Spleen (tissue), 11 donors: Measurements from ENCODE around the gene NOS1AP. TPM values are rescaled to one million over a fixed set of nuclear protein-coding genes. Genes with fewer than 3 reads are reported as not detected.

ENCODE experiments used
- DNase-seq: peaks from one replicate; pipeline ENCODE4 v3.0.0-alpha.2; 2020
- H3K27ac ChIP-seq, 8 donors: fragments of 200-600 bp; sonication (generic) in 7 of 8; 1 replicate in 4 of 8; 2 replicates in 4 of 8; pipeline versions ENCODE4 v1.5.0 to v1.8.0; 2016 to 2021; ENCODE audit warnings: inconsistent platforms in 4 of 8, mild to moderate bottlenecking in 4 of 8, moderate library complexity in 1 of 8
- H3K27me3 ChIP-seq, 7 donors: fragments of 200-600 bp; sonication (generic) in 6 of 7; replicated peaks in 1 of 7; 1 replicate in 4 of 7; 2 replicates in 3 of 7; pipeline versions ENCODE4 v1.5.0 to v1.8.0; 2016 to 2021; ENCODE audit warnings: inconsistent platforms in 3 of 7, mild to moderate bottlenecking in 1 of 7
- H3K36me3 ChIP-seq, 6 donors: fragments of 200-600 bp; sonication (generic) in 5 of 6; 1 replicate in 4 of 6; 2 replicates in 2 of 6; pipeline versions ENCODE4 v1.5.0 to v1.8.0; 2016 to 2021; ENCODE audit warnings: inconsistent platforms in 2 of 6
- H3K4me1 ChIP-seq, 6 donors: fragments of 200-600 bp; sonication (generic) in 5 of 6; 1 replicate in 3 of 6; 2 replicates in 3 of 6; pipeline versions ENCODE4 v1.5.0 to v1.8.0; 2016 to 2021; ENCODE audit warnings: inconsistent platforms in 3 of 6
- H3K4me3 ChIP-seq, 8 donors: fragments of 200-600 bp; sonication (generic) in 7 of 8; 1 replicate in 4 of 8; 2 replicates in 4 of 8; pipeline versions ENCODE4 v1.5.0 to v1.8.0; 2016 to 2021; ENCODE audit warnings: inconsistent platforms in 4 of 8, mild to moderate bottlenecking in 4 of 8, moderate library complexity in 2 of 8
- H3K9me3 ChIP-seq, 8 donors: fragments of 200-600 bp; sonication (generic) in 7 of 8; 1 replicate in 4 of 8; 2 replicates in 4 of 8; pipeline versions ENCODE4 v1.5.0 to v1.8.0; 2016 to 2021; ENCODE audit warnings: inconsistent platforms in 4 of 8
- CTCF ChIP-seq, 11 experiments: fragments of 200-600 bp in 7 of 11; fragments of 450-650 bp in 4 of 11; sonication (generic) in 4 of 11; IDR thresholded peaks in 8 of 11; conservative IDR thresholded peaks in 3 of 11; 1 replicate in 7 of 11; 2 replicates in 4 of 11; pipeline versions ENCODE4 v1.4.0 to v1.8.0; 2016 to 2021; ENCODE audit warnings: antibody characterized with exemption in 11 of 11, inconsistent platforms in 4 of 11, mild to moderate bottlenecking in 1 of 11
- POLR2A ChIP-seq, 3 donors: fragments of 450-650 bp; IDR thresholded peaks; one replicate each; pipeline ENCODE4 v1.5.1; 2017; ENCODE audit warnings: antibody characterized with exemption in 3 of 3, mild to moderate bottlenecking in 1 of 3
- POLR2AphosphoS5 ChIP-seq, 3 donors: sonication (generic); formaldehyde crosslinking; IDR thresholded peaks; one replicate each; pipeline ENCODE4 v1.5.1; 2017; ENCODE audit warnings: antibody characterized with exemption in 3 of 3
- WGBS, 5 donors: extraction: QIAGEN DNeasy Blood & Tissue Kit in 3 of 5; methylation state at CpG; one replicate each; pipeline versions ENCODE4 v1.1.5 to v1.1.7; 2013 to 2018; 5-methylcytosine and 5-hydroxymethylcytosine counted together
- intact Hi-C: fragments of 100-400 bp; cut with DNase I; formaldehyde crosslinking; loops from one replicate; pipeline ENCODE4 v1.15.0; 2023; ENCODE audit warnings: low total_unique reads
- polyA plus RNA-seq, 3 donors: library from polyadenylated mRNA; stranded (reverse); fragments of 200-250 nt; gene quantifications; one replicate each; pipeline ENCODE4 v1.2.1, GENCODE V29; 2013
- total RNA-seq, 7 donors: library from RNA; depleted of rRNA in 3 of 7; stranded (reverse); fragments of >200 nt in 3 of 7; fragmentation: NEBNext Ultra II Directional in 4 of 7; extraction: Animal tissue kit (Norgen Biotek cat#: 25700) in 4 of 7; gene quantifications; one replicate each; pipeline versions ENCODE4 v1.1.0 to v1.2.1, GENCODE V29; 2016 to 2021
- donor health status: healthy with polysubstance abuse.
- donor health status: DM: no; HTN: no; CAD: no; lungs with moderate emphysema.
- donor health status: DM: no; HTN: no; CAD: no.
- donor health status: Bipolar disorder and iron deficiency.
- donor health status: healthy.
- donor health status: DM: no; HTN: no; CAD: no.
- donor health status: DM: yes; HTN: yes; CAD: no.

NOS1AP gene
- total and polyA plus RNA-seq, 10 donors: 0.16 to 1.7 (median 0.60) TPM; not detected in 2

GRCh38 chr1:162390396-162391185 is 321.1 kb downstream of the NOS1AP start:
- no peak for DNase-seq
- intact Hi-C loops: no loop called here
- H3K4me3 ChIP-seq: no peak overlapping the region
- no peaks in the 10 kb centered on the region for H3K9me3 ChIP-seq
- no peak overlapping the region for H3K27ac ChIP-seq
- H3K27me3 ChIP-seq: peaks cover 0 to 15% (median 0%) of the 10 kb centered on the region in 7 donors
- no peak for TF ChIP-seq POLR2AphosphoS5 (IDR thresholded peaks at IDR 0.05)
- TF ChIP-seq POLR2A (IDR thresholded peaks at IDR 0.05): no peak
- TF ChIP-seq CTCF (IDR thresholded peaks at IDR 0.05 in 8 of 11, conservative IDR thresholded peaks at IDR 0.05 in 3 of 11): no peak
- H3K36me3 ChIP-seq: no peaks in the 10 kb centered on the region
- H3K4me1 ChIP-seq: peaks cover 0 to 18% (median 0%) of the 10 kb centered on the region in 6 donors
- 72 to 80% (median 79%) methylated on average over 15 of the region's 15 CpGs for WGBS, 5 donors

- Histone ChIP-seq H3K9me3 (no peaks in the 10 kb centered on the region), H3K4me3 (no peak overlapping the region), H3K27ac (no peak overlapping the region), H3K27me3 (peaks cover 0 to 28% (median 0%) of the 10 kb centered on the region in 7 donors), H3K4me1 (peaks cover 0 to 18% (median 0%) of the 10 kb centered on the region in 6 donors), H3K36me3 (no peaks in the 10 kb centered on the region)
- intact Hi-C loops: no loop called here
- TF ChIP-seq CTCF (IDR thresholded peaks at IDR 0.05 in 8 of 11, conservative IDR thresholded peaks at IDR 0.05 in 3 of 11): peak; percentile 33 to 74 (median 65)
- no peak for TF ChIP-seq POLR2A (IDR thresholded peaks at IDR 0.05)
- no peak for TF ChIP-seq POLR2AphosphoS5 (IDR thresholded peaks at IDR 0.05)
- DNase-seq: no peak
- WGBS, 5 donors: 53 to 69% (median 61%) methylated on average over 4 of the region's 4 CpGs
Measured at GRCh38 chr1:162391790-162392563, 322.5 kb downstream of the NOS1AP start.

- peaks cover 0 to 7% (median 0%) of the 10 kb centered on the region in 6 donors for H3K4me1 ChIP-seq
- intact Hi-C loops: loop anchor here (5.0 kb wide), 1 partner anchor 339 kb away; no protein-coding TSS in a partner anchor
- DNase-seq: no peak
- 73 to 82% (median 75%) methylated on average over 3 of the region's 3 CpGs for WGBS, 5 donors
- TF ChIP-seq POLR2AphosphoS5 (IDR thresholded peaks at IDR 0.05): no peak
- no peak for TF ChIP-seq POLR2A (IDR thresholded peaks at IDR 0.05)
- TF ChIP-seq CTCF (IDR thresholded peaks at IDR 0.05 in 8 of 11, conservative IDR thresholded peaks at IDR 0.05 in 3 of 11): no peak
- no peak overlapping the region for H3K27ac ChIP-seq
- no peaks in the 10 kb centered on the region for H3K9me3 ChIP-seq
- H3K36me3 ChIP-seq: no peaks in the 10 kb centered on the region
- H3K27me3 ChIP-seq: peaks cover 0 to 48% (median 5%) of the 10 kb centered on the region in 7 donors
- no peak overlapping the region for H3K4me3 ChIP-seq
Measured at GRCh38 chr1:162396201-162396906, 326.9 kb downstream of the NOS1AP start.
